ENCODE data around the gene MYG1. TPM values are rescaled to one million over a fixed set of nuclear protein-coding genes. Genes with fewer than 3 reads are reported as not detected.

Gene MYG1, protein sequence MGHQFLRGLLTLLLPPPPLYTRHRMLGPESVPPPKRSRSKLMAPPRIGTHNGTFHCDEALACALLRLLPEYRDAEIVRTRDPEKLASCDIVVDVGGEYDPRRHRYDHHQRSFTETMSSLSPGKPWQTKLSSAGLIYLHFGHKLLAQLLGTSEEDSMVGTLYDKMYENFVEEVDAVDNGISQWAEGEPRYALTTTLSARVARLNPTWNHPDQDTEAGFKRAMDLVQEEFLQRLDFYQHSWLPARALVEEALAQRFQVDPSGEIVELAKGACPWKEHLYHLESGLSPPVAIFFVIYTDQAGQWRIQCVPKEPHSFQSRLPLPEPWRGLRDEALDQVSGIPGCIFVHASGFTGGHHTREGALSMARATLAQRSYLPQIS
- total RNA-seq = 39.5 TPM

- DNase-seq = peak; percentile 91
Measured at GRCh38 chr12:53299454-53300180, at the start of gene MYG1. Gene MYG1, plus strand, starts transcription at chr12:53299695. Its CDS starts 43 bp downstream, at chr12:53299738.

DNA sequence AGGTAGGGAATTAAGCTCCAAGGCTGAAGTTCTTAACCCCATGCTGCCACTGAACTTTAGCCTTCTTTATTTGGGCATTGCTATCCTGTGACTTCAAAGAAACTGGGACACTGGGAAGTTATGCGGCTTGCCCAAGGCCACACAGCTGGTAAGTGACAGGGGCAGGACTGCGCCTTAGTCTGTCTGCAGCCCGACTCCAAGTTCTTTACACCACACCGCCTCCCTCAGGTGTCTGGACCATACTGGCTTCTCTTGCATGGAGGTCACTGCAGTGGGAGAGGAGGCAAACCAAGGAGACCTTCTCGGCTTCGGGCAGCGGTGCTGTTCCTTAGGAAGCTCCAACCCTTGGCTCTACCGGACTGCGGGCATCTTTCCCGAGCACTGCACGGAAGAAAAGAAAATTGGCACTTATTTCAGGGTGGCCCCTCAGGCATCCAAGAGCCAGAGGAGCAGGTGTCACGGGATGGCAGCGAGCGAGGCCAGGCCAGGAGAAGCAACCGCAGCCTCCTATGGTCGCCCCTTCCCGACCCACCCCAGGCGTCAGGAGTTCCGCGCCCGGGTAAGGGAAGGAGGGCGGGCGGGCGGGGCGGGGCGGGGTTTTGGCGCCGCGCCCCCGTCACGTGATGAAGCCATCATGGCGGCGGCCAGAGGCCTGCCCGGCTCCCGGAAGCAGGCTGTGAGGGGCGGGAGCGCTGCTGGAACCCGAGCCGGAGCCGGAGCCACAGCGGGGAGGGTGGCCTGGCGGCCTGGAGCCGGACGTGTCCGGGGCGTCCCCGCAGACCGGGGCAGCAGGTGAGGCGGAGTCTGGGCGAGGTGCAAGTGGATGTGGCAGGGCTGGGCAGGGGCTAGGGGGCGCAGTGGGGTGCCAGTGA is 47.8 kb upstream of the MYG1 start:
- DNase-seq = peak; percentile 77

DNA sequence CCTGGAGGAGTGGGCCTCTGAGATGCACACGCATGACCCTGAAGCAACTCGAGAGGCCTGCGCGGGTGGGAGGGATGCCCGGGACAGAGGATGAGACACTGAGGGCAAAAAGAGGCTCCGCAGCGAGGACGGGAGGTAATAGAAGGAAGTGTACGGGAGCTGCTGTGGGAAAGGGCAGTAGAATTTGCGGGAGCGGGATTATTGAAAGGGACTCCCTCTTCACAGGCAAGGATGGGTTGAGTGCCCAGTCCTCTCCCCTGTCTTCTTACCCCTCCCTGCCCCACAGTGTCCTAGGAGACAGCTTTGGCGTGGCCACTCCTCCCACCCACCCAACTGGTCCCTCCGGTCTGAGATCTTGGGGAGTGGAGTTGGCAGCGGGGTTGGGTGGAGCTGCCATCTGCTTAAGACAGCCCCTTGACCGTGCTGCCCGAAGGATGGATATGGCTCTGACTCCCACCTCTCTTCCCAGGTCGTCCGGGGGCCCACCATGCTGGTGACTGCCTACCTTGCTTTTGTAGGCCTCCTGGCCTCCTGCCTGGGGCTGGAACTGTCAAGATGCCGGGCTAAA is 47.1 kb upstream of the MYG1 start:
- no peak for DNase-seq

DNA sequence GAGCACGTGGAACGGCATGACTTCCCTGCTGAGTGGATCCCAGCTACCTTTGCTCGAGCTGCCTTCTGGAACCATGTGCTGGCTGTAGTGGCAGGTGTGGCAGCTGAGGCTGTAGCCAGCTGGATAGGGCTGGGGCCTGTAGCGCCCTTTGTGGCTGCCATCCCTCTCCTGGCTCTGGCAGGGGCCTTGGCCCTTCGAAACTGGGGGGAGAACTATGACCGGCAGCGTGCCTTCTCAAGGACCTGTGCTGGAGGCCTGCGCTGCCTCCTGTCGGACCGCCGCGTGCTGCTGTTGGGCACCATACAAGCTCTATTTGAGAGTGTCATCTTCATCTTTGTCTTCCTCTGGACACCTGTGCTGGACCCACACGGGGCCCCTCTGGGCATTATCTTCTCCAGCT is 46.2 kb upstream of the MYG1 start:
- DNase-seq = no peak

DNA sequence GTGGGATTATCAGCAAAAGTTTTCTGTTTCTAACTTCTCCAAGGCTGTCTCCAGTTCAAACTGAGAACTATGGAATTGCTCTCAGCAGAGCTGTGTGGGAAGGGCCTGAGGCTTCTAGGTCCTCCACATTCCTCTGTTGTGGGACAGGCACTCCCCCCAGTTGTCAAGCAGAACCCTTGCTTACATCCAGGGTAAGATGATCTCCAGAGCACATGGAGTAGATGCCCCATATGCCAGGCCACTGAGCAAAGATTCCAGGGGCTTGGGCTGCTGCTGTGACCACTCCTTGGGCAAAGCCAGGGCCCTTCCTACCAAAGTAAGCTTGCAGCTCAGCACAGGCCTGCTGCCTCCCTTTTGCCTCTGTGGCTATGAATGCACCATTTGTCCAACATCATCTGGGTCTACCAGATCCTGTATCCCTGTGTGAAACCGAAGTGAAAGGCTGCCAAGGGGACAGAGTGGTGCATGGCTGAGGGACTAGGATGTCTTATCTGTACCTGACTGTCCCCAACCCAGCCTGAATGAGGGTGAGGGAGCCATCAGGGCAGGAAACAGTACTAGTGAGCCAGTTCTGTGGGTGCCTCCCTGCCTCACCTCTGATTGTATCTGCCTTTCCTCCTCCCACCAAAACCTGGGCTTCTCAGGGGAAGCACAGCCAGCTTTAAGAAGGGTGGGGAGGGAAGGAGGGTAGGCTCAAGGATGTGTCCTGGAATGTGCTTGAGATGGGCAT is 44.5 kb upstream of the MYG1 start:
- no peak for DNase-seq

- no peak for DNase-seq
Measured at GRCh38 chr12:53255996-53256395, 43.5 kb upstream of the MYG1 start.

DNA sequence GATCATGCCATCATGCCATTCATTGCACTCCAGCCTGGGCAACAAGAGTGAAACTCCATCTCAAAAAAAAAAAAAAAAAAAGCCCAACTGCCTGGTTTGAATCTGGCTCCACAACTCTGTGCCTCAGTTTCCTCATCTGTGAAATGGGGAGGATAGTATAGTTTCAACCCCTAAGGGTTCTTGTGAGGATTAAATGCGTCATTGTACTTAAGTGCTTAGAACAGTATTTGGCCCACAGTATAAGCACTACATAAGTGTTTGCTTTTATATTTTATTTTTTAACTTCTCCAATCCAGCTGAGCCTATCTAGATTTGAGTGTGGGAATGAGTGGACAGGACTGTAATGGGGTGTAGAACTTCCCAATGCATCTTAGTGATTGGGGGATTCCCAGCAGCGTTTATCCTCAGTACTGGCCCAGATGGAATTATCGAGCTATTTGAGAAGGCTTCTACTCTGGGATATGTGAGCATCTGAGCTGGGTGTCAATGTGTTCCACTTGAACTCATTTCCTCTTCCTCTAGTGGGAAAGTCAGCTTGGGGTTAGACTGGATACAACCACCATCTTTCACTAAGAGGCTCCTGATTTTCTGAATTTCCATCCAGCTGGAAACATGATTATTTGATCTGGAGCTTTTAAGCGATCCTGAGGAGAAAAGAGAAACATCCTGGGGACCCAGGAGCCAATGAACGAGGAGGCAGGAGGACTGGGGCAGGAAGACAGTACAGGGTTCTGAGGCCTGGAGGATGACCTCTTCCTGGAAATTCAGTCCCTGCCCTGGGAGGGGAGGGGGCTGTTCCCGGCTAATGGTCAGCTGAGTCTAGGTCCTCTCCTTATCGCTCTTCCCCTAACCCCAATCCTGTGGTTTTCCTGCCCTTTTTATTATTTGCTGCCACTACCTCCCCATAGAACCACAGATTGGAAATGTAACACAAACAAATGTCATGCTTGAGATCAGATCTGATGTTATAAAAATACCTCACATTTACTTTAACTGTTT is 40.7 kb upstream of the MYG1 start:
- DNase-seq = no peak

- no peak for DNase-seq
Measured at GRCh38 chr12:53259891-53260290, 39.6 kb upstream of the MYG1 start.

- no peak for DNase-seq
Measured at GRCh38 chr12:53265783-53266182, 33.7 kb upstream of the MYG1 start.

- DNase-seq = no peak
Measured at GRCh38 chr12:53267306-53267998, 32.0 kb upstream of the MYG1 start.

DNA sequence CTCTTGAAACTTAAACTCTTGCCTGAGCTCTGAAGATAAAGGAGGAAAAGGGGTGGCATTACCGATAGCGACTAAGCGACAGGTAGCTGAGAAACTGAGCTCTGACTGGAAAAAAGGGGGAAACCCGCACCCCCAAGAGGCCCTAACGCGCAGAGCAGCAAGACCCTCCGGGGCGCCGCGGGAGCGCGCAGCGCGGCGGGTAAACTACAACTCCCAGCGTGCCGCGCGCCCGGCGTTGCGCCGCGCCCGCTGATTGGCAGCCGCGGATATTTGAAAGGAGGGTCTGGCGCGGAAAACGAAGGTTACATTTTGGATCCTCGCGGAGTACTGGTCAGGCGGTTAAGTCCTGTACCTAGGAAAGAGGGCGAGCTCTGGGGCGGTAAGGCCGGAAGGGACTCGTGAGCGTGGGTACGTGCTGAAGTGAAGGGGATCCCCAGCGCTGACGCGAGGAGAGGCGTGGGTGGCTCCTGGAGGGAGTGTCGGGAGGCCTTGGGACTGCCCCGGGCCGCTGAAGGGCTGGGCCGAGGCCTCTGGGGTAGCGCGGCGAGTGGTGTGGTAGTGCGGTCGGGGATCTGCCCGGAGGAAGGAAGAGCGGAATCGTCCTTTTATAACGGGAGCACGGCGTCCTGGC is 31.4 kb upstream of the MYG1 start, which contains the start of gene ESPL1:
Gene ESPL1 (plus strand): TSS at position 301 of the 631 bp plus-strand sequence. CDS start 468 bp downstream, outside the sequence.
- DNase-seq = peak; percentile 36

GRCh38 chr12:53268630-53269562 is 30.6 kb upstream of the MYG1 start:
- DNase-seq = no peak

DNA sequence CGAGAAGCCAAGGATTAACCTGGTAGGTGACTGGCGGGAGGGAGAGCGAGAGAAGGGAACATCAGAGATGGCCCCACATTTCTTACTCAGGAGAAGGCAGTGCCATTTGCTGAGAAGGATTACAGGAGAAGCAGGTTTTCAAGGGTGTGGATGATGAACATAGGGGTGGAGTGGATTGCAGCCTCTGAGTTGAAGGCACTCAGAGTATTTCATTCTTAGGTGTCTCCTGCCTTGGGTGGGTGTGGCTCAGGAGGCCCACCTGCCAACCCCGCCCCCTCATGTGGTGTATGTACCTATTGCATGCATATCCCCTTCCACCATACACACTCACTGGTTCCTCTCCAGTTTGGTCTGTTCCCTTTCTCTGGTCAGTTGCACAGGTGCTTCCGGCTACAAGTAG is 25.1 kb upstream of the MYG1 start:
- DNase-seq = no peak

- DNase-seq = no peak
Measured at GRCh38 chr12:53276511-53276910, 23.0 kb upstream of the MYG1 start.

- DNase-seq = no peak
Measured at GRCh38 chr12:53277981-53278380, 21.5 kb upstream of the MYG1 start.

- DNase-seq = no peak
Measured at GRCh38 chr12:53279283-53279869, 20.1 kb upstream of the MYG1 start.

DNA sequence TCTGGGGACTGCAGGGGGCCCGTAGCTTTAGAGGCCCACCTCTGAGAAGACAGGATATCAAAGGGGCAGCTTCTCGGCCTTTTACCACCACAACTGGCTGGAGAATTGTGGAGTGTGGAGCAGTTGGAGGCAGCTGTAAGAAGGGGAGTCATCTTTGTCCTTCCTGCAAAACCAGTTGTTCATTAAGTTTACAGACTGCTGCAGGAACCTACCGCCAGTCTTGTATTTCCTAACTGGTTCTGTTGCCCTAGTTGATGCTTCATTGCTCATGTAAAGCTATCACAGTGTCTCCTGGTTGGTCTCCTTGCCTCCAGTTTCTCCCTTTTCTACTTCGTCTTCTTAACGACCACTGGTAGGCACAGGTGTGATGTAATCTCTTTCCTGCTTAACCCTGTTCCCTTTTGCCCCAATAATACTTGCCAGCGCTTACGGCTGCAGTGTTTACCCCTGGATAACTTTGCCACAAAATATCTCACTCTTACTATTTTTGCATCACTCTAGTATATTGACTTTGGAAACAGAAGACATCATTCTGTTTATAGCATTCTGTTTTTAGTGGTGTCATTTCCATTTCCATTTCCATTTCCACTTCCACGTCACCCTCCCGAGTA is 19.5 kb upstream of the MYG1 start:
- DNase-seq = no peak

Measured in occipital lobe (tissue), 2 donors.